GF-D8 (cell line): ENCODE data around the gene FHL1.
A peak's percentile ranks its signal among the peaks of the same experiment; 100 is the strongest.
"Not testable (repeated sequence)": the region's sequence is repeated elsewhere in the genome, so short reads cannot be mapped to it uniquely, and the experiment has no call there.

Source experiments
- DNase-seq: peaks from one replicate; lab custom pipeline; 2025; lab: John Stamatoyannopoulos, UW

Gene FHL1

GRCh38 chrX:136209016-136209738 is 61.8 kb downstream of the FHL1 start:
- DNase-seq: no peak

GRCh38 chrX:136209751-136210150 is 62.4 kb downstream of the FHL1 start:
- DNase-seq: no peak

- peak; percentile 3 for DNase-seq
Measured at GRCh38 chrX:136210243-136210642, 62.9 kb downstream of the FHL1 start.

- DNase-seq: peak; percentile 26
Measured at GRCh38 chrX:136210806-136211205, 63.5 kb downstream of the FHL1 start.

- DNase-seq: no peak
Measured at GRCh38 chrX:136211766-136212556, 64.6 kb downstream of the FHL1 start.

- DNase-seq: no peak
Measured at GRCh38 chrX:136212557-136213111, 65.3 kb downstream of the FHL1 start.

GRCh38 chrX:136214551-136214950 is 67.2 kb downstream of the FHL1 start:
- DNase-seq: no peak

GRCh38 chrX:136215559-136215958 is 68.2 kb downstream of the FHL1 start:
- DNase-seq: no peak

GRCh38 chrX:136219893-136220292 is 72.6 kb downstream of the FHL1 start:
- DNase-seq: no peak

- no peak for DNase-seq
Measured at GRCh38 chrX:136220540-136220939, 73.2 kb downstream of the FHL1 start.

GRCh38 chrX:136220951-136221350 is 73.6 kb downstream of the FHL1 start:
- no peak for DNase-seq

- DNase-seq: no peak
Measured at GRCh38 chrX:136221851-136222513, 74.6 kb downstream of the FHL1 start.

GRCh38 chrX:136227074-136227473 is 79.7 kb downstream of the FHL1 start:
- DNase-seq: no peak

- no peak for DNase-seq
Measured at GRCh38 chrX:136227948-136228838, 80.9 kb downstream of the FHL1 start.

GRCh38 chrX:136228839-136229207 is 81.5 kb downstream of the FHL1 start:
- no peak for DNase-seq

- no peak for DNase-seq
Measured at GRCh38 chrX:136237074-136237473, 89.7 kb downstream of the FHL1 start.

GRCh38 chrX:136237849-136238248 is 90.5 kb downstream of the FHL1 start:
- DNase-seq: not testable (repeated sequence)

- DNase-seq: no peak
Measured at GRCh38 chrX:136246201-136246600, 98.9 kb downstream of the FHL1 start.

- DNase-seq: no peak
Measured at GRCh38 chrX:136250191-136251040, 103.1 kb downstream of the FHL1 start.
